Smooth muscle cell (in vitro differentiated cells): ENCODE results near the gene FSTL4. TPM values are rescaled to one million over a fixed set of nuclear protein-coding genes. Genes with fewer than 3 reads are reported as not detected.

Experiments
- DNase-seq: peaks from one replicate; lab custom pipeline; 2025; ENCODE audit not compliant: unreplicated experiment; lab: John Stamatoyannopoulos, UW
- H2AFZ ChIP-seq: fragments of 200-600 bp; sonication (generic); 2 replicates; pipeline ENCODE4 v1.6.0; 2016; ENCODE audit warnings: antibody characterized with exemption, low read depth, mild to moderate bottlenecking
- H3F3A ChIP-seq: fragments of 200-600 bp; sonication (generic); 2 replicates; pipeline ENCODE4 v1.6.0; 2017; ENCODE audit warnings: antibody characterized with exemption, low read depth
- H3K27ac ChIP-seq: fragments of 200-600 bp; sonication (generic); 2 replicates; pipeline ENCODE4 v1.5.1; 2016; ENCODE audit warnings: low read depth, mild to moderate bottlenecking
- H3K27me3 ChIP-seq: fragments of 200-600 bp; sonication (generic); 2 replicates; pipeline ENCODE4 v1.6.1; 2016; ENCODE audit warnings: low read depth, mild to moderate bottlenecking
- H3K36me3 ChIP-seq: fragments of 200-600 bp; sonication (generic); 2 replicates; pipeline ENCODE4 v1.5.1; 2016; ENCODE audit warnings: low read depth
- H3K4me1 ChIP-seq: fragments of 200-600 bp; sonication (generic); 2 replicates; pipeline ENCODE4 v1.5.1; 2016; ENCODE audit warnings: low read depth
- H3K4me2 ChIP-seq: fragments of 200-600 bp; sonication (generic); 2 replicates; pipeline ENCODE4 v1.6.0; 2016; ENCODE audit warnings: mild to moderate bottlenecking
- H3K4me3 ChIP-seq: fragments of 200-600 bp; sonication (generic); 2 replicates; pipeline ENCODE4 v1.5.1; 2016; ENCODE audit warnings: mild to moderate bottlenecking
- H3K79me2 ChIP-seq: fragments of 200-600 bp; sonication (generic); 2 replicates; pipeline ENCODE4 v1.6.0; 2016; ENCODE audit warnings: low read depth, mild to moderate bottlenecking
- H3K9ac ChIP-seq: fragments of 200-600 bp; sonication (generic); 2 replicates; pipeline ENCODE4 v1.6.0; 2016; ENCODE audit warnings: low read depth
- H3K9me3 ChIP-seq: fragments of 200-600 bp; sonication (generic); replicated peaks from 2 replicates; pipeline ENCODE4 v1.5.1; 2016; ENCODE audit warnings: low read depth
- H4K20me1 ChIP-seq: fragments of 200-600 bp; sonication (generic); 2 replicates; pipeline ENCODE4 v1.6.0; 2016; ENCODE audit warnings: low read depth
- WGBS: methylation state at CpG from one replicate; pipeline ENCODE4 v1.1.7; 2016; ENCODE audit warnings: low lambda C conversion rate; 5-methylcytosine and 5-hydroxymethylcytosine counted together
- polyA plus RNA-seq: library from polyadenylated mRNA; unstranded; fragments of >200 nt; fragmentation: Nextera tagmentation; extraction: Ambion mirVana; gene quantifications from 2 replicates; pipeline ENCODE4 v1.2.1, GENCODE V29; 2016
- total RNA-seq: library from RNA; depleted of rRNA; stranded (reverse); fragments of >200 nt; gene quantifications from 2 replicates; pipeline ENCODE4 v1.2.3, GENCODE V29; 2014
- TF ChIP-seq, protein P1 (sequence below): fragments of 200-600 bp; sonication (generic); IDR thresholded peaks from 2 replicates; pipeline ENCODE4 v1.5.1; 2017; ENCODE audit warnings: borderline replicate concordance, mild to moderate bottlenecking, antibody characterized with exemption; ENCODE audit not compliant: insufficient read depth, poor library complexity, severe bottlenecking

The FSTL4 gene
- total and polyA plus RNA-seq, 2 experiments from 2014 or later: 0.49 TPM; not detected in 1

GRCh38 chr5:133265257-133265656 is 347.1 kb downstream of the FSTL4 start:
- TF ChIP-seq, protein P1, sequence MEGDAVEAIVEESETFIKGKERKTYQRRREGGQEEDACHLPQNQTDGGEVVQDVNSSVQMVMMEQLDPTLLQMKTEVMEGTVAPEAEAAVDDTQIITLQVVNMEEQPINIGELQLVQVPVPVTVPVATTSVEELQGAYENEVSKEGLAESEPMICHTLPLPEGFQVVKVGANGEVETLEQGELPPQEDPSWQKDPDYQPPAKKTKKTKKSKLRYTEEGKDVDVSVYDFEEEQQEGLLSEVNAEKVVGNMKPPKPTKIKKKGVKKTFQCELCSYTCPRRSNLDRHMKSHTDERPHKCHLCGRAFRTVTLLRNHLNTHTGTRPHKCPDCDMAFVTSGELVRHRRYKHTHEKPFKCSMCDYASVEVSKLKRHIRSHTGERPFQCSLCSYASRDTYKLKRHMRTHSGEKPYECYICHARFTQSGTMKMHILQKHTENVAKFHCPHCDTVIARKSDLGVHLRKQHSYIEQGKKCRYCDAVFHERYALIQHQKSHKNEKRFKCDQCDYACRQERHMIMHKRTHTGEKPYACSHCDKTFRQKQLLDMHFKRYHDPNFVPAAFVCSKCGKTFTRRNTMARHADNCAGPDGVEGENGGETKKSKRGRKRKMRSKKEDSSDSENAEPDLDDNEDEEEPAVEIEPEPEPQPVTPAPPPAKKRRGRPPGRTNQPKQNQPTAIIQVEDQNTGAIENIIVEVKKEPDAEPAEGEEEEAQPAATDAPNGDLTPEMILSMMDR: no peak
- Histone ChIP-seq H4K20me1 (no peaks in the 10 kb centered on the region), H3K79me2 (no peaks in the 10 kb centered on the region), H3F3A (no peaks in the 10 kb centered on the region), H3K9me3 (no peaks in the 10 kb centered on the region), H3K4me1 (no peaks in the 10 kb centered on the region), H3K4me2 (no peak overlapping the region), H3K4me3 (no peak overlapping the region), H3K9ac (no peak overlapping the region), H3K27me3 (no peaks in the 10 kb centered on the region), H2AFZ (no peak overlapping the region), H3K36me3 (no peaks in the 10 kb centered on the region), H3K27ac (no peak overlapping the region)
- 90% methylated on average over 5 of the region's 5 CpGs for WGBS
- no peak for DNase-seq

- Histone ChIP-seq H4K20me1 (no peaks in the 10 kb centered on the region), H3F3A (no peaks in the 10 kb centered on the region), H3K36me3 (no peaks in the 10 kb centered on the region), H3K9ac (no peak overlapping the region), H3K79me2 (no peaks in the 10 kb centered on the region), H3K27me3 (no peaks in the 10 kb centered on the region), H2AFZ (no peak overlapping the region), H3K27ac (no peak overlapping the region), H3K4me2 (no peak overlapping the region), H3K4me3 (no peak overlapping the region), H3K4me1 (no peaks in the 10 kb centered on the region), H3K9me3 (no peaks in the 10 kb centered on the region)
- TF ChIP-seq, protein P1: no peak
- 84% methylated on average over 4 of the region's 4 CpGs for whole genome bisulfite sequencing
- no peak for DNase-seq
Measured at GRCh38 chr5:133262690-133263089, 349.7 kb downstream of the FSTL4 start.

GRCh38 chr5:133261993-133262392 is 350.3 kb downstream of the FSTL4 start:
- TF ChIP-seq, protein P1: no peak
- Histone ChIP-seq H3K4me1 (no peaks in the 10 kb centered on the region), H3K9ac (no peak overlapping the region), H3K79me2 (no peaks in the 10 kb centered on the region), H3F3A (no peaks in the 10 kb centered on the region), H3K4me3 (no peak overlapping the region), H3K36me3 (no peaks in the 10 kb centered on the region), H3K27me3 (no peaks in the 10 kb centered on the region), H3K27ac (no peak overlapping the region), H3K4me2 (no peak overlapping the region), H4K20me1 (no peaks in the 10 kb centered on the region), H2AFZ (no peak overlapping the region), H3K9me3 (no peaks in the 10 kb centered on the region)
- 92% methylated on average over 6 of the region's 6 CpGs for WGBS
- DNase-seq: no peak

GRCh38 chr5:133260715-133261114 is 351.6 kb downstream of the FSTL4 start:
- H3K79me2 ChIP-seq: no peaks in the 10 kb centered on the region
- no peaks in the 10 kb centered on the region for H4K20me1 ChIP-seq
- no peak overlapping the region for H3K9ac ChIP-seq
- H3K9me3 ChIP-seq: no peaks in the 10 kb centered on the region
- no peaks in the 10 kb centered on the region for H3K27me3 ChIP-seq
- no peak overlapping the region for H2AFZ ChIP-seq
- no peak overlapping the region for H3K4me3 ChIP-seq
- 65% methylated on average over 3 of the region's 3 CpGs for WGBS
- no peak overlapping the region for H3K27ac ChIP-seq
- no peak for DNase-seq
- no peaks in the 10 kb centered on the region for H3K36me3 ChIP-seq
- H3K4me1 ChIP-seq: no peaks in the 10 kb centered on the region
- no peaks in the 10 kb centered on the region for H3F3A ChIP-seq
- TF ChIP-seq, protein P1: no peak
- H3K4me2 ChIP-seq: no peak overlapping the region
